Progenitor cell of endocrine pancreas (in vitro differentiated cells): Measurements from ENCODE around the gene KLHL34. TPM values are rescaled to one million over a fixed set of nuclear protein-coding genes. Genes with fewer than 3 reads are reported as not detected.

ENCODE experiments used
- DNase-seq: peaks from one replicate; pipeline ENCODE4 v3.0.0; 2021; ENCODE audit warnings: low spot score; ENCODE audit not compliant: unreplicated experiment
- H3K27ac Mint-ChIP-seq: 2 replicates; pipeline ENCODE4 v1.8.0; 2021; ENCODE audit warnings: mild to moderate bottlenecking, moderate library complexity, mixed read lengths
- H3K27me3 Mint-ChIP-seq: 2 replicates; pipeline ENCODE4 v1.8.0; 2021; ENCODE audit warnings: mixed read lengths
- H3K36me3 Mint-ChIP-seq: 2 replicates; pipeline ENCODE4 v1.8.0; 2022; ENCODE audit warnings: mixed read lengths; ENCODE audit not compliant: insufficient read depth
- H3K4me1 Mint-ChIP-seq: 2 replicates; pipeline ENCODE4 v1.8.0; 2021; ENCODE audit warnings: low read depth, mixed read lengths
- H3K4me3 Mint-ChIP-seq: 2 replicates; pipeline ENCODE4 v1.8.0; 2021; ENCODE audit warnings: low read depth, mild to moderate bottlenecking, moderate library complexity, mixed read lengths
- H3K9me3 Mint-ChIP-seq: 2 replicates; pipeline ENCODE4 v1.8.0; 2021; ENCODE audit warnings: low read depth, mixed read lengths
- total RNA-seq: library from RNA; stranded (reverse); gene quantifications from 2 replicates; pipeline ENCODE4 v1.2.1, GENCODE V29; 2021
- TF ChIP-seq, protein P1 (sequence below): fragments of 200-600 bp; sonication (generic); IDR thresholded peaks from one replicate; pipeline ENCODE4 v1.5.0; 2021; ENCODE audit warnings: antibody characterized with exemption, mild to moderate bottlenecking; ENCODE audit not compliant: unreplicated experiment

Gene KLHL34
- total RNA-seq, 1 donor from 2014 or later: not detected

DNA sequence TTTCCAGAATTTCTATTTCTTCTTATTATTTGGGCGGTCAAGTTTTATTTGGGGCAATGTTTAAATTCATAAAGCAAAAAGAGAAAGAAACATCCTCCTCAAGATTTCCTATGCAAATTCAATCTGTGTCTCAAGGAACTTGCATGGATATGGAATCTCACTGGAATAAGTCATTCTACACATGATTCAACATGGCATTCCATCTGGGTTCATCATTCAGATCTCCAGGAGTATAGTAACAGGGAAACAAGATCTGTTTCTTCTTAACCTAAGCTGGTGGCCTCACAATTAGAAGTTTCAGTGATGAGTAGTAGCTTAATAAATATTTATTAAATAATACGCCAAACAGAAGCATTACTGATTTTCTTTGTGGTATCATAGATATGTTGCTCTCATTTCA is 19.8 kb downstream of the KLHL34 start:
- H3K4me3 Mint-ChIP-seq: no peak overlapping the region
- H3K36me3 Mint-ChIP-seq: no peaks in the 10 kb centered on the region
- H3K4me1 Mint-ChIP-seq: peaks cover 1% of the 10 kb centered on the region
- H3K27me3 Mint-ChIP-seq: no peaks in the 10 kb centered on the region
- no peak for DNase-seq
- TF ChIP-seq, protein P1, sequence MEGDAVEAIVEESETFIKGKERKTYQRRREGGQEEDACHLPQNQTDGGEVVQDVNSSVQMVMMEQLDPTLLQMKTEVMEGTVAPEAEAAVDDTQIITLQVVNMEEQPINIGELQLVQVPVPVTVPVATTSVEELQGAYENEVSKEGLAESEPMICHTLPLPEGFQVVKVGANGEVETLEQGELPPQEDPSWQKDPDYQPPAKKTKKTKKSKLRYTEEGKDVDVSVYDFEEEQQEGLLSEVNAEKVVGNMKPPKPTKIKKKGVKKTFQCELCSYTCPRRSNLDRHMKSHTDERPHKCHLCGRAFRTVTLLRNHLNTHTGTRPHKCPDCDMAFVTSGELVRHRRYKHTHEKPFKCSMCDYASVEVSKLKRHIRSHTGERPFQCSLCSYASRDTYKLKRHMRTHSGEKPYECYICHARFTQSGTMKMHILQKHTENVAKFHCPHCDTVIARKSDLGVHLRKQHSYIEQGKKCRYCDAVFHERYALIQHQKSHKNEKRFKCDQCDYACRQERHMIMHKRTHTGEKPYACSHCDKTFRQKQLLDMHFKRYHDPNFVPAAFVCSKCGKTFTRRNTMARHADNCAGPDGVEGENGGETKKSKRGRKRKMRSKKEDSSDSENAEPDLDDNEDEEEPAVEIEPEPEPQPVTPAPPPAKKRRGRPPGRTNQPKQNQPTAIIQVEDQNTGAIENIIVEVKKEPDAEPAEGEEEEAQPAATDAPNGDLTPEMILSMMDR: no peak
- no peaks in the 10 kb centered on the region for H3K9me3 Mint-ChIP-seq
- no peak overlapping the region for H3K27ac Mint-ChIP-seq

DNA sequence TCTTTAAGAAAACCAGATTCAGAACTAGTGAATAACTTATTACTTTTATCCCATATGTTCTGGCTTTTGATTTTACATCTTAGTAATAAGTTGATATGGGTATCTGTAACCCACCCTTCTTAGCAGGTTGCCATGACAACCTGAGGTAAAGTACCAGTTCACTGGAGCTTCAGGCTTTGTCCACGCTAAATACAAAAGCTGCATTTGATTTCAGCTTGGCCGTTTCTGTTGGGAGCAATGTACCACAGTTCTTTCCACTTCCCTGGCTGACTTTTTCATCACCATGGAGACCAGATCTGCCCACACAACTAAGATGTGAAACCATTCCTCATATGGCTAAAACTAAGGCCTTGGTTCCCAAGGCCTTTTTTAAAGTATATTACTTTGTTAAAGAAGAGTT is 26.1 kb downstream of the KLHL34 start:
- Mint-ChIP-seq H3K4me1 (no peaks in the 10 kb centered on the region), H3K4me3 (no peak overlapping the region), H3K27me3 (no peaks in the 10 kb centered on the region), H3K36me3 (peaks cover 17% of the 10 kb centered on the region), H3K27ac (no peak overlapping the region), H3K9me3 (peaks cover 6% of the 10 kb centered on the region)
- no peak for DNase-seq
- TF ChIP-seq, protein P1: no peak

DNA sequence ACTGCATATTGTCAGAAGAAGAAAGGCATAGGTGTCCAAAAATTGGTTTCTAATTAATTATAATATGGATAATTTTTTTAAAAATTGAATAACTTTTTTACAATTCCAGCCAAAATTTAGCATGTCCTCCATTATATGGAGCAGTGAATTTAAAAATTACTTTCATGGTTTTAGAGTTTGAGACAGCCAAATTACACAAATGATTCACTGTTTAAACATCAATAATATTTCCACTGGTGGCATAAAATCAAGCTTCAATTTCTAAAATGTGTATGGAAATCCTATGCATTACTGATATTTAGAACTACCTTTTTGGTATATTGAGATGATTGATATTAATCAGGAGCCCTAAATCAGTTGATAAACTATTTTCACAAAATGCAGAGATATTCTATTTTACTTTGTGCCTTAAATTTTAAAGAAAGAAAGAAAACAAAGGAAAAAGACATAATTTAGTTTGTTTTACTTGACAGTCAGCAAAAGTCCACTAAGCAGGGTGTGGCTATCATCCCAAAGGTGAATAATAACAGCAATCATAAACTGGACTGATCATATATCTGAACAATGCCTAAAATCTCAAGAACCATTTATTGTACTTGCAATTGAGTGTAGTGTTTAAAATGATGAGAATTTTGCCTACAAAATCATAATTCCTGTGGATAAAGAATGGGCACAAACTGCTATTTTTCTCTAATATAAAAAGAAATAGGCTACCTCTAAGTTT is 34.2 kb downstream of the KLHL34 start:
- TF ChIP-seq, protein P1: no peak
- DNase-seq: no peak
- Mint-ChIP-seq H3K27ac (no peak overlapping the region), H3K4me1 (no peaks in the 10 kb centered on the region), H3K36me3 (peaks cover 19% of the 10 kb centered on the region), H3K27me3 (no peaks in the 10 kb centered on the region), H3K4me3 (no peak overlapping the region), H3K9me3 (peaks cover 13% of the 10 kb centered on the region)

DNA sequence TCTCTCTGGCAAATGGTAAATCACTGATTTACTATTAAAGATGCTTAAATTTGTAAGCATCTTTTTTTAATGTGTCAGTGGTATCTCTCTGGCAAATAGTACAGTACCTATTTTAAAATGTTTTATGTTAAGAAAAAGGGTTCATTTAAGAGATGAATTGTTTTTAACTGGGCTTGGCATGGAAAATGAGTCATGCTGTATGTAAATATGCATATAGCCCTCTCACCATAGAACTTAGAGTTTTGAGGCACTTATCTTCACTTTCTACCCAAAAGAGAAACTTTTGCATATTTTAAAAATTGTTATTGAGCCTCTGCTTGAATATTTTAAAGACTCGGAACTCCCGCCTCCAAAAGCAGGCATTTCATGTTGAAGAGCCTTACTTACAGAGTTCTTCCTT is 37.9 kb downstream of the KLHL34 start:
- no peak for DNase-seq
- Mint-ChIP-seq H3K4me3 (no peak overlapping the region), H3K27ac (no peak overlapping the region), H3K4me1 (no peaks in the 10 kb centered on the region), H3K9me3 (no peaks in the 10 kb centered on the region), H3K27me3 (no peaks in the 10 kb centered on the region), H3K36me3 (no peaks in the 10 kb centered on the region)
- TF ChIP-seq, protein P1: no peak

DNA sequence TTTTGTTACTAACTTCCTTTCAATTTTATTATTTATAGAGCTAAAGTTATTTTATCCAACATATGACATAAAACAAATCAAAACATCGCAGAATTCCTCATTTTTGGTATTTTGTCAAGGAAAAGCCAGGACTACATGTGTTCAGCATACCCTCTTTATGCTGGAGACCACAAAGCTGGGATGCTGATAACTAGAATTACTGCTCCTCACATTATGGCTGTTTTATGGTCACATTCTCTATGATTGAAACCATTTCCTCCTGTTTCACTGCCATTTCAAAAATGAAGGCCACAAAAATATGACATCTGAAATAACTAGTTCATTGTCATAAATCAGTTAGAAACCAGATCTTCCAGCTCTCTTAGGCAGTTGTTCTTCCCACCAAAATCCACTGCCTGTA is 41.7 kb downstream of the KLHL34 start:
- TF ChIP-seq, protein P1: no peak
- no peak overlapping the region for H3K4me3 Mint-ChIP-seq
- H3K27me3 Mint-ChIP-seq: no peaks in the 10 kb centered on the region
- H3K27ac Mint-ChIP-seq: peak overlapping the region; percentile 14
- no peaks in the 10 kb centered on the region for H3K9me3 Mint-ChIP-seq
- no peak for DNase-seq
- H3K4me1 Mint-ChIP-seq: no peaks in the 10 kb centered on the region
- no peaks in the 10 kb centered on the region for H3K36me3 Mint-ChIP-seq
